ENCODE results near the gene RDH16.
"Not testable (repeated sequence)": the region's sequence is repeated elsewhere in the genome, so short reads cannot be mapped to it uniquely, and the experiment has no call there.

RDH16 gene

DNA sequence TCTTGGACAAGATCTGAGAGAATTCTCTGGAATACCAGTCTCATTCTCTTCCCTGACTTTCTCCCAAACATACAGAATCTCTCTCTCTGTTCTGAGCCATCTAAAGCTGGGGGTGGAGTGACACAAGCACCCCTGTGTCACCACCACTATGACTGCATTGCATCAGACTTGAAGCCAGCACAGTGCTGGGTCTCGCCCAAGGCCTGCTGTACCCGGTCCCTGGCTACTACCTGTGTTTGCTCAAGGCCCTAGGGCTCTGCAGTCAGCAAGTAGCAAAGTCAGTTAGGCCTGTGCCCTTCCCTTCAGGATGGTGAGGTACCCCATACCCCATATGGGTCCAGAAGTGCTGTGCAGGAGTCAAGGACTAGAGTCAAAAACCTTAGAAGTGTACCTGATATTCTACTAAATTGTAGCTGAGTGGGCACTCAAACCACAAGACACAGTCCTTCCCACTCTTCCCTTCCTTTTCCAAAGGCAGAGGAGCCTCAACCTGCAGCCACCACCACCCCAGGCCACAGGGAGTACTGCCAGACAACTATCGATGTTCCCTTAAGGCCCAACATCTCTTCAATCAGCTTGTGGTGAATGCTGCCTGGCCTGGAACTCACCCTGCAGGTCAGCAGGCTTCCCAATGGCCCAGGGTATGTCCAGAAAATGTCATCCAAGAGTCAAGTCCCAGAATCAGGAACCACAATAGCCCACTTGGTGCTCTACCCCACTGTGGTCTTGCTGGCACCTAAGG lies 21.2 kb upstream of the RDH16 start:
- TF ChIP-seq, protein P1, sequence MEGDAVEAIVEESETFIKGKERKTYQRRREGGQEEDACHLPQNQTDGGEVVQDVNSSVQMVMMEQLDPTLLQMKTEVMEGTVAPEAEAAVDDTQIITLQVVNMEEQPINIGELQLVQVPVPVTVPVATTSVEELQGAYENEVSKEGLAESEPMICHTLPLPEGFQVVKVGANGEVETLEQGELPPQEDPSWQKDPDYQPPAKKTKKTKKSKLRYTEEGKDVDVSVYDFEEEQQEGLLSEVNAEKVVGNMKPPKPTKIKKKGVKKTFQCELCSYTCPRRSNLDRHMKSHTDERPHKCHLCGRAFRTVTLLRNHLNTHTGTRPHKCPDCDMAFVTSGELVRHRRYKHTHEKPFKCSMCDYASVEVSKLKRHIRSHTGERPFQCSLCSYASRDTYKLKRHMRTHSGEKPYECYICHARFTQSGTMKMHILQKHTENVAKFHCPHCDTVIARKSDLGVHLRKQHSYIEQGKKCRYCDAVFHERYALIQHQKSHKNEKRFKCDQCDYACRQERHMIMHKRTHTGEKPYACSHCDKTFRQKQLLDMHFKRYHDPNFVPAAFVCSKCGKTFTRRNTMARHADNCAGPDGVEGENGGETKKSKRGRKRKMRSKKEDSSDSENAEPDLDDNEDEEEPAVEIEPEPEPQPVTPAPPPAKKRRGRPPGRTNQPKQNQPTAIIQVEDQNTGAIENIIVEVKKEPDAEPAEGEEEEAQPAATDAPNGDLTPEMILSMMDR (IDR thresholded peaks at IDR 0.05; ENCODE audit: low read depth, low read length) = no peak
- no peak overlapping the region for H3K4me3 ChIP-seq (ENCODE audit: low read depth, low read length)

DNA sequence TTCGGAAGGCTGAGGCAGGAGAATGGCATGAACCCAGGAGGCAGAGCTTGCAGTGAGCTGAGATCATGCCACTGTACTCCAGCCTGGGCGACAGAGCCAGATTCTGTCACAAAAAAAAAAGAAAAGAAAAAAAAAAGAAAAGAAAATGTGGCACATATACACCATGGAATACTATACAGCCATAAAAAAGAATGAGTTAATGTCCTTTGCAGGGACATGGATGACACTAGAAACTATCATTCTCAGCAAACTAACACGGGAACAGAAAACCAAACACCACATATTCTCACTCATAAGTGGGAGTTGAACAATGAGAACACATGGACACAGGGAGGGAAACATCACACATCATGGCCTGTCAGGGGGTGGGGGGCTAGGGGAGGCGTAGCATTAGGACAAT lies 20.0 kb upstream of the RDH16 start:
- not testable (repeated sequence) for H3K4me3 ChIP-seq (ENCODE audit: low read depth, low read length)

DNA sequence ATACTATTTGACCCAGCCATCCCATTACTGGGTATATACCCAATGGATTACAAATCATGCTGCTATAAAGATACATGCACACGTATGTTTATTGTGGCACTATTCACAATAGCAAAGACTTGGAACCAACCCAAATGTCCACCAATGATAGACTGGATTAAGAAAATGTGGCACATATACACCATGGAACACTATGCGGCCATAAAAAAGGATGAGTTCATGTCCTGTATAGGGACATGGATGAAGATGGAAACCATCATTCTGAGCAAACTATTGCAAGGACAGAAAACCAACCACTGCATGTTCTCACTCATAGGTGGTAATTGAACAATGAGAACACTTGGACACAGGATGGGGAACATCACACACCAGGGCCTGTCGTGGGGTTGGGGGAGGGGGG lies 16.8 kb upstream of the RDH16 start:
- H3K4me3 ChIP-seq (ENCODE audit: low read depth, low read length) = not testable (repeated sequence)

DNA sequence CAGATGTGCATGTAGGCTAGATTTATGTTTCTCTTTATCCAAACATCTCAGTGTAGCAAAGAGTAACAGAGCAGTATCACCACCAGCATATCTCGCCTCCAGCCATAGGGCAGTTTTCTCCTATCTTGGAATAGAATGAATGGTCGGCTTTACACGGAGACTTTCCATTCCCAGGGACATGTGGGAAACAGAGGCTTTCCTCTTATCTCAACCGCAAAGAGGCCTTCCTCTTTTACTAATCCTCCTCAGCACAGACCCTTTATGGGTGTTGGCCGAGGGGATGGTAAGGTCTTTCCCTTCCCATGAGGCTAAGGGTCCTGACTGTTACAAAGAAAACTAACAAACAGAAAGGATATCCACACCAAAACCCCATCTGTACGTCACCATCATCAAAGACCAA lies 11.5 kb upstream of the RDH16 start:
- H3K4me3 ChIP-seq (ENCODE audit: low read depth, low read length) = not testable (repeated sequence)

DNA sequence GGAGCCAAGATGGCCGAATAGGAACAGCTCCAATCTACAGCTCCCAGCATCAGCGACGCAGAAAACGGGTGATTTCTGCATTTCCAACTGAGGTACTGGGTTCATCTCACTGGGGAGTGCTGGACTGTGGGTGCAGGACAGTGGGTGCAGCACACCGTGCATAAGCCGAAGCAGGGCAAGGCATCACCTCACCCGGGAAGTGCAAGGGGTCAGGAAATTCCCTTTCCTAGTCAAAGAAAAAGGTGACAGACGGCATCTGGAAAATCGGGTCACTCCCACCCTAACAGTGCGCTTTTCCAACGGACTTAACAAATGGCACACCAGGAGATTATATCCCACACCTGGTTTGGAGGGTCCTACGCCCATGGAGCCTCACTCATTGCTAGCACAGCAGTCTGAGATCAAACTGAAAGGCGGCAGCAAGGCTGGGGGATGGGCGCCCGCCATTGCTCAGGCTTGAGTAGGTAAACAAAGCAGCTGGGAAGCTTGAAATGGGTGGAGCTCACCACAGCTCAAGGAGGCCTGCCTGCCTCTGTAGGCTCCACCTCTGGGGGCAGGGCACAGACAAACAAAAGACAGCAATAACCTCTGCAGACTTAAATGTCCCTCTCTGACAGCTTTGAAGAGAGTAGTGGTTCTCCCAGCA lies 8.7 kb upstream of the RDH16 start:
- not testable (repeated sequence) for H3K4me3 ChIP-seq (ENCODE audit: low read depth, low read length)

DNA sequence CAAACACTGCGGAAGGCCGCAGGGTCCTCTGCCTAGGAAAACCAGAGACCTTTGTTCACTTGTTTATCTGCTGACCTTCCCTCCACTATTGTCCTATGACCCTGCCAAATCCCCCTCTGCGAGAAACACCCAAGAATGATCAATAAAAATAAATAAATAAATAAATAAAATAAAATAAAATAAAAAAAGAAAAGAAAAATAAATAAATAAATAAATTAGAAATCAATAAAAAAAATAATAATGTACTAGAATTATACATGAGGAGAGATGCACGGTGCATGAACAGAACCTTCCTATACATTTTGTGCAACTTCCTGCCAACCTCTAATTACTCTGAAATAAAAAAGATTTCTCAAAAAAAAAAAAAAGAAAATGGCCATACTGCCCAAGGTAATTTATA lies 7.7 kb upstream of the RDH16 start:
- H3K4me3 ChIP-seq (ENCODE audit: low read depth, low read length) = not testable (repeated sequence)

DNA sequence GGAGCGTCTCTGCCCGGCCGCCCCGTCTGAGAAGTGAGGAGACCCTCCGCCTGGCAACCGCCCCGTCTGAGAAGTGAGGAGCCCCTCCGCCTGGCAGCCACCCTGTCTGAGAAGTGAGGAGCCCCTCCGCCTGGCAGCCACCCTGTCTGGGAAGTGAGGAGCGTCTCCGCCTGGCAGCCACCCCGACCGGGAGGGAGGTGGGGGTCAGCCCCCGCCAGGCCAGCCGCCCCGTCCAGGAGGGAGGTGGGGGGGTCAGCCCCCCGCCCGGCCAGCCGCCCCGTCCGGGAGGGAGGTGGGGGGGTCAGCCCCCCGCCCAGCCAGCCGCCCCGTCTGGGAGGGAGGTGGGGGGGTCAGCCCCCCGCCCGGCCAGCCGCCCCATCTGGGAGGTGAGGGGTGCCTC lies 6.1 kb upstream of the RDH16 start:
- not testable (repeated sequence) for H3K4me3 ChIP-seq (ENCODE audit: low read depth, low read length)

DNA sequence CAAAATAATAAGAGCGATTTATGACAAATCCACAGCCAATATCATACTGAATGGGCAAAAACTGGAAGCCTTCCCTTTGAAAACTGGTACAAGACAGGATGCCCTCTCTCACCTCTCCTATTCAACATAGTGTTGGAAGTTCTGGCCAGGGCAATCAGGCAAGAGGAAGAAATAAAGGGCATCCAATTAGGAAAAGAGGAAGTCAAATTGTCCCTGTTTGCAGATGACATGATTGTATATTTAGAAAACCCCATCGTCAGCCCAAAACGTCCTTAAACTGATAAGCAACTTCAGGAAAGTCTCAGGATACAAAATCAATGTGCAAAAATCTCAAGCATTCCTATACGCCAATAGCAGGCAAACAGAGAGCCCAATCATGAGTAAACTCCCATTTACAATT lies 4.8 kb upstream of the RDH16 start:
- not testable (repeated sequence) for H3K4me3 ChIP-seq (ENCODE audit: low read depth, low read length)

DNA sequence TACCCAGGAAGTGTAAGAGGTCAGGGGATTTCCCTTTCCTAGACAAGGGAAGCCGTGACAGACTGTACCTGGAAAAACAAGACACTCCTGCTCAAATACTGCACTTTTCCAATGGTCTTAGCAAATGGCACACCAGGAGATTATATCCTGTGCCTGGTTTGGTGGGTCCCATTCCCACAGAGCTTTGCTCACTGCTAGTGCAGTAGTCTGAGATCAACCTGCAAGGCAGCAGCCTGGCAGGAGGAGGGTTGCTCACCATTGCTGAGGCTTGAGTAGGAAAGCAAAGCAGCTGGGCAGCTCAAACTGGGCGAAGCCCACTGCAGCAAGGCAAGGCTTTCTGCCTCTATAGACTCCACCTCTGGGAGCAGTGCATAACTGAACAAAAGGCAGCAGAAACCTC lies 1.0 kb upstream of the RDH16 start:
- TF ChIP-seq, protein P1 (IDR thresholded peaks at IDR 0.05; ENCODE audit: low read depth, low read length) = no peak
- H3K4me3 ChIP-seq (ENCODE audit: low read depth, low read length) = no peak overlapping the region

DNA sequence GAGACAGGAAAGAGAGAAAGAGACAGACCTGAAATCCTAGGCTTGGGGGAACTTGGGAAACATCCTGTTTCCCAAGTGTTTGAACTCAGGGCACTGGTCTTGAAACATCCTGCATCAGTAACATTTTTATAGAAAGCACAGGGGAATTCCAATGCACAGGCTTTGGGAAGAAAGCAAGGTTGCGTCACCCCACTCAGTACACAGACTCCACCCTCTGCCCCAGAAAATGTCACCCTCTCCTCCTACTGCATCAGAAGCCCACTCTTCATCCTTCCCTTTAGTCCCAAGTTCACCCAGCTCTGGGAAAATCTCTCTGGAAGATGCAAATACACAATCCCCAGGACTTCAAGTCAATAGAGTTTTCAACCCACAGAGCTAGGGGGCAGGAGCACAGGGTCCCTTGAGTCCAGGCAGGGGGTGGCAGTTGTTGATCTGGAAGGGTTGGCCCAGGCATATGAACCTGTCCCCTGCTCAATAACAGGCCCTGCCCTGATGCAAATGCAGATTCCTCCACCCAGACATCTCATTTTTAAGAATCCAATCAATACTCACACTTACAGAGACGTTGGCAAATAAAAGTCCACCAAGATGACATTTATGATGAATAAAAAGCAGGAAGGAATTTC lies 1.7 kb downstream of the RDH16 start:
- H3K4me3 ChIP-seq (ENCODE audit: low read depth, low read length) = no peak overlapping the region
- TF ChIP-seq, protein P1 (IDR thresholded peaks at IDR 0.05; ENCODE audit: low read depth, low read length) = no peak

DNA sequence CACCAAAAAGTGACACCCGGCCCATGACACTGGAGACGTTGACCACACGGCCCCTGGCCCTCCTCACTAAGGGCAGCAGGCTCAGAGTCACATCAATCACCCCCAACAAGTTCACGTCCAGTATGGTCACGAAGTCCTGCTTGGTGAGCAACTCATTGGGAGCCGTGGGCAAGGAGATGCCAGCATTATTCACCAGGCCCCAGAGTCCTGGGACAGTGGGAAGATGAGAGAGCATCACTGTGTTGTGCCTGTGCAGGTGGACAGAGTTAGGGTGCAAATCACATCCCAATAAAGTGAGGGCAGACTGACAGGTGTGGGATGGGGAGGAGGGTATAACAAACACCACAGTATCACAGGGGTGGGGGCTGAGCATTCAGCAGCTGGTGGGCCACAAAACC lies 2.5 kb downstream of the RDH16 start:
- TF ChIP-seq, protein P1 (IDR thresholded peaks at IDR 0.05; ENCODE audit: low read depth, low read length) = no peak
- H3K4me3 ChIP-seq (ENCODE audit: low read depth, low read length) = no peak overlapping the region
